Measurements from ENCODE around the gene EFNB2. TPM values are rescaled to one million over a fixed set of nuclear protein-coding genes. Genes with fewer than 3 reads are reported as not detected.

EFNB2 gene
- total and polyA plus RNA-seq, 9 donors = 3.7 to 33.2 (median 13.5) TPM

DNA sequence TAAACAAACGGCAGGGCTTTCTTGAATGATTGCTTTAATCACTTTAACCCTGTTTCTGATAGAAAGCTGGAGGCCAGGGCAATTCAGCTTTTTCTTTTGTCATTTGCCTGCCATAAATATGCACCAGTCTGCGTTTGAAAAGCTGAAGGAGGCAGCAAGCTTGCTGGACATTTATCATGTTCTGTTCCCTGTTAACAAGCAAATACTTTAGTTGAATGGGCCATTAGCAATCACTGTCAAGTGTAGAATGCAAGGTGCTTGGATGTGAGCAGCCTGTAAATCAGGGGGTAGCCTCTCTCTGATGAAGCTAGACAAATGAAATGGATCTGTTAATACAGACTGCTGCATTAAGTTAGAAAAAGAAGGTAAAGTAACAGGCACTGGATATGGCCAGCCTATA, 7.6 kb downstream of the EFNB2 start:
- no peaks in the 10 kb centered on the region for H3K4me1 ChIP-seq (ENCODE audit: insufficient read depth)
- WGBS, 3 donors = 47 to 64% (median 57%) methylated on average over 2 of the region's 2 CpGs
- no peaks in the 10 kb centered on the region for H3K9me3 ChIP-seq
- H3K4me3 ChIP-seq = no peak overlapping the region
- no peaks in the 10 kb centered on the region for H3K27me3 ChIP-seq
- H3K36me3 ChIP-seq = no peaks in the 10 kb centered on the region
- no peak for DNase-seq
- H3K27ac ChIP-seq = no peak overlapping the region
- TF ChIP-seq, protein P1, sequence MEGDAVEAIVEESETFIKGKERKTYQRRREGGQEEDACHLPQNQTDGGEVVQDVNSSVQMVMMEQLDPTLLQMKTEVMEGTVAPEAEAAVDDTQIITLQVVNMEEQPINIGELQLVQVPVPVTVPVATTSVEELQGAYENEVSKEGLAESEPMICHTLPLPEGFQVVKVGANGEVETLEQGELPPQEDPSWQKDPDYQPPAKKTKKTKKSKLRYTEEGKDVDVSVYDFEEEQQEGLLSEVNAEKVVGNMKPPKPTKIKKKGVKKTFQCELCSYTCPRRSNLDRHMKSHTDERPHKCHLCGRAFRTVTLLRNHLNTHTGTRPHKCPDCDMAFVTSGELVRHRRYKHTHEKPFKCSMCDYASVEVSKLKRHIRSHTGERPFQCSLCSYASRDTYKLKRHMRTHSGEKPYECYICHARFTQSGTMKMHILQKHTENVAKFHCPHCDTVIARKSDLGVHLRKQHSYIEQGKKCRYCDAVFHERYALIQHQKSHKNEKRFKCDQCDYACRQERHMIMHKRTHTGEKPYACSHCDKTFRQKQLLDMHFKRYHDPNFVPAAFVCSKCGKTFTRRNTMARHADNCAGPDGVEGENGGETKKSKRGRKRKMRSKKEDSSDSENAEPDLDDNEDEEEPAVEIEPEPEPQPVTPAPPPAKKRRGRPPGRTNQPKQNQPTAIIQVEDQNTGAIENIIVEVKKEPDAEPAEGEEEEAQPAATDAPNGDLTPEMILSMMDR (IDR thresholded peaks at IDR 0.05) = no peak
- TF ChIP-seq EP300 (IDR thresholded peaks at IDR 0.05) (no peak), POLR2A (IDR thresholded peaks at IDR 0.05) (no peak)
- intact Hi-C loops (cut with DNase I) = no loop called here

GRCh38 chr13:106527445-106527801, 8.0 kb downstream of the EFNB2 start:
- intact Hi-C loops (cut with DNase I) = no loop called here
- Histone ChIP-seq H3K27me3 (no peaks in the 10 kb centered on the region), H3K4me1 (ENCODE audit: insufficient read depth) (no peaks in the 10 kb centered on the region), H3K36me3 (no peaks in the 10 kb centered on the region), H3K4me3 (no peak overlapping the region), H3K27ac (no peak overlapping the region), H3K9me3 (no peaks in the 10 kb centered on the region)
- DNase-seq = no peak
- TF ChIP-seq EP300 (IDR thresholded peaks at IDR 0.05) = no peak
- TF ChIP-seq, protein P1 (IDR thresholded peaks at IDR 0.05) = no peak
- TF ChIP-seq POLR2A (IDR thresholded peaks at IDR 0.05) = no peak
- WGBS, 3 donors = 47 to 69% (median 52%) methylated on average over 1 of the region's 1 CpG

- TF ChIP-seq, protein P1 (IDR thresholded peaks at IDR 0.05) = no peak
- TF ChIP-seq POLR2A (IDR thresholded peaks at IDR 0.05) (no peak), EP300 (IDR thresholded peaks at IDR 0.05) (no peak)
- Histone ChIP-seq H3K27ac (no peak overlapping the region), H3K4me3 (no peak overlapping the region), H3K4me1 (ENCODE audit: insufficient read depth) (no peaks in the 10 kb centered on the region), H3K9me3 (no peaks in the 10 kb centered on the region), H3K36me3 (no peaks in the 10 kb centered on the region), H3K27me3 (no peaks in the 10 kb centered on the region)
- no peak for DNase-seq
- intact Hi-C loops (cut with DNase I) = no loop called here
- 86 to 90% (median 89%) methylated on average over 8 of the region's 8 CpGs for WGBS, 3 donors
These were observed 8.6 kb downstream of the EFNB2 start for GRCh38 chr13:106526738-106527444.

DNA sequence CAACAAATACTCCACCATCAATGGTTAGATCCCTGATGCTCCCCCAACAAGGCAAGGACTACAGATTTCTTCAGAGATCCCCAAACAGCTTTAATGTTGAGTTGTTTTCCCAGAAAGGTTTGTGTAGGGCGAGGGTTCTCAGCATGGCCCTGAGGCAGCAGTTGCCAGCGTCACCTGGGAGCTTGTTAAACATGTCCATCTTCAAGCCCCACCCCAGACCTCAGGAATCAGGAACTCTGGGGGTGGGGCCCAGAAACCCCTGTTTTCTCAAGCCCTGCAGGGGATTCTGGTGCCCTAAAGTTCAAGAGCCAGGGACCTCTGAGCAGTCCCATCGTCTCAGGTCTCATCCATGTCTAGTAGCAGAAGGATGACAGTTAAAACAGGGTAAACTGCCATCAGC, 9.6 kb downstream of the EFNB2 start:
- no peak overlapping the region for H3K27ac ChIP-seq
- H3K36me3 ChIP-seq = no peaks in the 10 kb centered on the region
- WGBS, 3 donors = 90 to 94% (median 94%) methylated on average over 3 of the region's 3 CpGs
- no peaks in the 10 kb centered on the region for H3K4me1 ChIP-seq (ENCODE audit: insufficient read depth)
- DNase-seq = no peak
- H3K4me3 ChIP-seq = no peak overlapping the region
- no peaks in the 10 kb centered on the region for H3K9me3 ChIP-seq
- TF ChIP-seq, protein P1 (IDR thresholded peaks at IDR 0.05) = no peak
- TF ChIP-seq POLR2A (IDR thresholded peaks at IDR 0.05) (no peak), EP300 (IDR thresholded peaks at IDR 0.05) (no peak)
- intact Hi-C loops (cut with DNase I) = no loop called here
- no peaks in the 10 kb centered on the region for H3K27me3 ChIP-seq

All from ovary (tissue), 9 donors.